ENCODE results near the gene CCL1.
A peak's percentile ranks its signal among the peaks of the same experiment; 100 is the strongest.

The CCL1 gene

GRCh38 chr17:34382621-34383124, 19.6 kb upstream of the CCL1 start:
- peak; percentile 67 for DNase-seq

- no peak for DNase-seq
These were observed 16.8 kb upstream of the CCL1 start for GRCh38 chr17:34379868-34380267.

GRCh38 chr17:34378664-34379101, 15.7 kb upstream of the CCL1 start:
- DNase-seq = peak; percentile 80

GRCh38 chr17:34377078-34377823, 14.2 kb upstream of the CCL1 start:
- DNase-seq = peak; percentile 80

- no peak for DNase-seq
These were observed 12.5 kb upstream of the CCL1 start for GRCh38 chr17:34375426-34375997.

- DNase-seq = no peak
These were observed 11.4 kb upstream of the CCL1 start for GRCh38 chr17:34374457-34374856.

GRCh38 chr17:34371405-34372100, 8.5 kb upstream of the CCL1 start:
- peak; percentile 52 for DNase-seq

GRCh38 chr17:34370997-34371395, 8.0 kb upstream of the CCL1 start:
- DNase-seq = peak; percentile 60

GRCh38 chr17:34370376-34370996, 7.5 kb upstream of the CCL1 start:
- no peak for DNase-seq

GRCh38 chr17:34369571-34369970, 6.5 kb upstream of the CCL1 start:
- no peak for DNase-seq

- DNase-seq = no peak
These were observed 6.0 kb upstream of the CCL1 start for GRCh38 chr17:34368946-34369500.

GRCh38 chr17:34368196-34368945, 5.3 kb upstream of the CCL1 start:
- peak; percentile 73 for DNase-seq

GRCh38 chr17:34367486-34368195, 4.6 kb upstream of the CCL1 start:
- DNase-seq = no peak

GRCh38 chr17:34366529-34367107, 3.6 kb upstream of the CCL1 start:
- DNase-seq = peak; percentile 69

GRCh38 chr17:34366010-34366409, 3.0 kb upstream of the CCL1 start:
- DNase-seq = peak; percentile 73

GRCh38 chr17:34365340-34365739, 2.3 kb upstream of the CCL1 start:
- DNase-seq = peak; percentile 75

- DNase-seq = no peak
These were observed 1.7 kb upstream of the CCL1 start for GRCh38 chr17:34364751-34365150.

GRCh38 chr17:34361478-34362061, 1.5 kb downstream of the CCL1 start:
- peak; percentile 82 for DNase-seq

GRCh38 chr17:34360601-34361270, 2.3 kb downstream of the CCL1 start:
- DNase-seq = no peak

- no peak for DNase-seq
These were observed 4.4 kb downstream of the CCL1 start for GRCh38 chr17:34358631-34359030.

Measured in MV-4-11 (cell line).